ENCODE measurements around the gene NFKBIB. TPM values are rescaled to one million over a fixed set of nuclear protein-coding genes. Genes with fewer than 3 reads are reported as not detected.

NFKBIB gene
- total RNA-seq, 2 donors from 2014 or later: 25.3 to 28.4 TPM

- ATAC-seq (ENCODE audit: insufficient number of reproducible peaks, low FRiP score, low read depth) (no peak), DNase-seq (ENCODE audit: low spot score) (no peak)
- no peak overlapping the region for H3K27ac ChIP-seq
- peaks cover 21% of the 10 kb centered on the region for H3K36me3 ChIP-seq
- peaks cover 18 to 33% of the 10 kb centered on the region in 2 donors for H3K4me1 ChIP-seq (ENCODE audit: control insufficient read depth in 1 of 2, low read depth in 2 of 2)
- no peaks in the 10 kb centered on the region for H3K27me3 ChIP-seq (replicated peaks; ENCODE audit: insufficient read depth)
- TF ChIP-seq, protein P1, sequence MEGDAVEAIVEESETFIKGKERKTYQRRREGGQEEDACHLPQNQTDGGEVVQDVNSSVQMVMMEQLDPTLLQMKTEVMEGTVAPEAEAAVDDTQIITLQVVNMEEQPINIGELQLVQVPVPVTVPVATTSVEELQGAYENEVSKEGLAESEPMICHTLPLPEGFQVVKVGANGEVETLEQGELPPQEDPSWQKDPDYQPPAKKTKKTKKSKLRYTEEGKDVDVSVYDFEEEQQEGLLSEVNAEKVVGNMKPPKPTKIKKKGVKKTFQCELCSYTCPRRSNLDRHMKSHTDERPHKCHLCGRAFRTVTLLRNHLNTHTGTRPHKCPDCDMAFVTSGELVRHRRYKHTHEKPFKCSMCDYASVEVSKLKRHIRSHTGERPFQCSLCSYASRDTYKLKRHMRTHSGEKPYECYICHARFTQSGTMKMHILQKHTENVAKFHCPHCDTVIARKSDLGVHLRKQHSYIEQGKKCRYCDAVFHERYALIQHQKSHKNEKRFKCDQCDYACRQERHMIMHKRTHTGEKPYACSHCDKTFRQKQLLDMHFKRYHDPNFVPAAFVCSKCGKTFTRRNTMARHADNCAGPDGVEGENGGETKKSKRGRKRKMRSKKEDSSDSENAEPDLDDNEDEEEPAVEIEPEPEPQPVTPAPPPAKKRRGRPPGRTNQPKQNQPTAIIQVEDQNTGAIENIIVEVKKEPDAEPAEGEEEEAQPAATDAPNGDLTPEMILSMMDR (IDR thresholded peaks at IDR 0.05): no peak
- no peak overlapping the region for H3K4me3 ChIP-seq
- H3K9me3 ChIP-seq: no peaks in the 10 kb centered on the region
Measured at GRCh38 chr19:38901683-38902082, 1.9 kb downstream of the NFKBIB start.

DNA sequence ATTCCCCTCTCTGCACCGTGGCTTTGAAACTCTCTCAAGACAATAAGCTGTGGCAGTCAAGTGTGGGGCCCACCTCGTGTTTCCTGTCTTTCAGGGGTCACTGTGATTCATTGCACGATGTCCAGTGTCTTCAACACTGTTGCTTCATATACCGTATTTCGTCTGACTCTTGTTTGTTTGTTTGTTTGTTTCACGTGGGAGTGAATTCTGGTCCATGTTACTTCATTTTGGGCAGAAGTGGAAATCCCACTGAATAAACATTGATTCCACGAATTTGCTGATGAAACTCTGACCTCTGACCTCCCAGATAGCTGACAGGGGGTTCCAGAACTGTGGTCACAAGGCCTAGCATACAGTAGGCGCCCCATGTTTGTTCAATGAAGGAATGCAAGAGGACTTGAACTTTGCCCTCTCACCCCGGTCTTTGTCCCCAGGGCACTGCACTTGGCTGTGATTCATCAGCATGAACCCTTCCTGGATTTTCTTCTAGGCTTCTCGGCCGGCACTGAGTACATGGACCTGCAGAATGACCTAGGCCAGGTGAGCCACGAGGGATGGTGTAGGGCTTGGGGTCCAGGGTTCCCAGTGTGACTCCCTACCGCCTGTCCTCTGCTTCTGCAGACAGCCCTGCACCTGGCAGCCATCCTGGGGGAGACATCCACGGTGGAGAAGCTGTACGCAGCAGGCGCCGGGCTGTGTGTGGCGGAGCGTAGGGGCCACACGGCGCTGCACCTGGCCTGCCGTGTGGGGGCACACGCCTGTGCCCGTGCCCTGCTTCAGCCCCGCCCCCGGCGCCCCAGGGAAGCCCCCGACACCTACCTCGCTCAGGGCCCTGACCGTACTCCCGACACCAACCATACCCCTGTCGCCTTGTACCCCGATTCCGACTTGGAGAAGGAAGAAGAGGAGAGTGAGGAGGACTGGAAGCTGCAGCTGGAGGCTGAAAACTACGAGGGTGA is 5.1 kb downstream of the NFKBIB start:
- Histone ChIP-seq H3K4me3 (no peak overlapping the region), H3K9me3 (no peaks in the 10 kb centered on the region), H3K36me3 (peaks cover 29% of the 10 kb centered on the region), H3K4me1 (ENCODE audit: control insufficient read depth in 1 of 2, low read depth in 2 of 2) (peaks cover 10 to 16% of the 10 kb centered on the region in 2 donors), H3K27me3 (replicated peaks; ENCODE audit: insufficient read depth) (no peaks in the 10 kb centered on the region), H3K27ac (no peak overlapping the region)
- ATAC-seq (ENCODE audit: insufficient number of reproducible peaks, low FRiP score, low read depth): no peak
- DNase-seq (ENCODE audit: low spot score): no peak
- TF ChIP-seq, protein P1 (IDR thresholded peaks at IDR 0.05): no peak

DNA sequence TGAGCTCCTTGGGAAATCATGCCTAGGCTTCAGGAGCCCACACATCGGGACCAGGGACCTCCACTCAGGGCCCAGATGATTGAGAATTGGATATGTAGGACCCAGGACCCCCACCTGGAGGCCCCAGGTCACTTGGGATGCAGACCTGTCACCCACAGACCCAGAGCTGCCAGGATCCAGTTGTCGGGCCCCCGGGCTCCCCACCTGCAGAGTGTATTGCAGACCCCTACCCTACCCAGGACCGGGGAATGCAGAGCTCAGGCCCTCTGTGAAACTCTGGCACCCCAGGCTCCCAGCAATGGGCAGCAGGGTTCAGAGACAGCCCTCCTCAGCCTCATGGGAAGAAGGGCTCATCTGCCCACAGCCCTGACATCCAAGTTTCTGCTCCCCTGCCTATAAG is 5.9 kb downstream of the NFKBIB start:
- TF ChIP-seq, protein P1 (IDR thresholded peaks at IDR 0.05): no peak
- Histone ChIP-seq H3K36me3 (peaks cover 29% of the 10 kb centered on the region), H3K9me3 (no peaks in the 10 kb centered on the region), H3K4me3 (no peak overlapping the region), H3K27me3 (replicated peaks; ENCODE audit: insufficient read depth) (no peaks in the 10 kb centered on the region), H3K27ac (no peak overlapping the region), H3K4me1 (ENCODE audit: control insufficient read depth in 1 of 2, low read depth in 2 of 2) (peaks cover 7 to 12% of the 10 kb centered on the region in 2 donors)
- DNase-seq (ENCODE audit: low spot score) (no peak), ATAC-seq (ENCODE audit: insufficient number of reproducible peaks, low FRiP score, low read depth) (no peak)

GRCh38 chr19:38907227-38907626 is 7.5 kb downstream of the NFKBIB start:
- Histone ChIP-seq H3K27me3 (replicated peaks; ENCODE audit: insufficient read depth) (no peaks in the 10 kb centered on the region), H3K9me3 (no peaks in the 10 kb centered on the region), H3K36me3 (peaks cover 29% of the 10 kb centered on the region), H3K4me3 (no peak overlapping the region), H3K4me1 (ENCODE audit: control insufficient read depth in 1 of 2, low read depth in 2 of 2) (no peaks in the 10 kb centered on the region), H3K27ac (no peak overlapping the region)
- DNase-seq (ENCODE audit: low spot score) (no peak), ATAC-seq (ENCODE audit: insufficient number of reproducible peaks, low FRiP score, low read depth) (no peak)
- TF ChIP-seq, protein P1 (IDR thresholded peaks at IDR 0.05): no peak

GRCh38 chr19:38907670-38908069 is 7.9 kb downstream of the NFKBIB start:
- Histone ChIP-seq H3K27me3 (replicated peaks; ENCODE audit: insufficient read depth) (no peaks in the 10 kb centered on the region), H3K36me3 (peaks cover 29% of the 10 kb centered on the region), H3K27ac (no peak overlapping the region), H3K4me1 (ENCODE audit: control insufficient read depth in 1 of 2, low read depth in 2 of 2) (no peaks in the 10 kb centered on the region), H3K9me3 (no peaks in the 10 kb centered on the region), H3K4me3 (no peak overlapping the region)
- TF ChIP-seq, protein P1 (IDR thresholded peaks at IDR 0.05): no peak
- no peak for ATAC-seq (ENCODE audit: insufficient number of reproducible peaks, low FRiP score, low read depth)
- DNase-seq (ENCODE audit: low spot score): no peak

Measured in thoracic aorta (tissue), 2 donors.